ENCODE results near the gene DCP2. TPM values are rescaled to one million over a fixed set of nuclear protein-coding genes. Genes with fewer than 3 reads are reported as not detected.

DCP2 gene
- polyA plus RNA-seq, 1 donor from 2014 or later, result 26.2 TPM

DNA sequence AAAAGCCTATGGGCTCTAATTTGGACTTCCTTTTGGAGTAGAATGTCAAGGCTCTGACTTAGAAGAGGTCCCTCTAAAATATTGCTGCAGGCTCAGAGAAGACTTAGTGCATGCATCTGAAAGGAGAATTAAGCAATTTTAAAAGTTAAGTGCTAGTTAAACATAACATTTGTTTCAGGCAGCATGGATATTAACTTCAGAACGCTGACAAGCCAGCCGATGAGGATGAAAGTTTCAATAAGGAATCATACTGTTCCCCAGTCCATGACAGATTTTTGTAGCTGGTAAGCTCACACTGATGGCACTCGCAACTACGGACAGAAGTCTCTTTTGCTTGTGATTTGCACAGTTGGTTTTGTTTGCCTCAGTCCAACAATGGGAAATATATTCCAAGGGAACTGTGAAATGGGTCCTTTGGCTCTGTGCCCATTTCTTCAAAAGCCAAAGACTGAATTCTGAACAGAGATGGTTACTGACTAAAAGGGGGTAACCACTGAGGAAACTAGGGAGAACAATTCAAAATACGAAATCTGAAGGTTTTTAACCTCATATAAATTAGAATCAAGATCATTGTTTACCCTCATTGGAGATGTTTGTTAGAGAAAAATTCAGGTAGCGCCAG, 47.6 kb downstream of the DCP2 start:
- no peak overlapping the region for H2AFZ ChIP-seq (ENCODE audit: low read depth, low read length)
- H3K79me2 ChIP-seq (replicated peaks; ENCODE audit: insufficient read depth, low read length), result no peaks in the 10 kb centered on the region
- H3K9me3 ChIP-seq (ENCODE audit: low read length), result no peaks in the 10 kb centered on the region
- no peak overlapping the region for H3K9ac ChIP-seq (ENCODE audit: low read length)
- H3K27me3 ChIP-seq (ENCODE audit: insufficient read depth, low read depth, low read length), result no peaks in the 10 kb centered on the region
- TF ChIP-seq EP300 (conservative IDR thresholded peaks at IDR 0.05; ENCODE audit: poor library complexity, severe bottlenecking) (no peak), MXI1 (conservative IDR thresholded peaks at IDR 0.05; ENCODE audit: poor library complexity, severe bottlenecking) (no peak), RAD21 (conservative IDR thresholded peaks at IDR 0.05) (no peak), SMC3 (conservative IDR thresholded peaks at IDR 0.05; ENCODE audit: poor library complexity) (no peak), POLR2AphosphoS5 (IDR thresholded peaks at IDR 0.05) (no peak)
- TF ChIP-seq, protein P1, sequence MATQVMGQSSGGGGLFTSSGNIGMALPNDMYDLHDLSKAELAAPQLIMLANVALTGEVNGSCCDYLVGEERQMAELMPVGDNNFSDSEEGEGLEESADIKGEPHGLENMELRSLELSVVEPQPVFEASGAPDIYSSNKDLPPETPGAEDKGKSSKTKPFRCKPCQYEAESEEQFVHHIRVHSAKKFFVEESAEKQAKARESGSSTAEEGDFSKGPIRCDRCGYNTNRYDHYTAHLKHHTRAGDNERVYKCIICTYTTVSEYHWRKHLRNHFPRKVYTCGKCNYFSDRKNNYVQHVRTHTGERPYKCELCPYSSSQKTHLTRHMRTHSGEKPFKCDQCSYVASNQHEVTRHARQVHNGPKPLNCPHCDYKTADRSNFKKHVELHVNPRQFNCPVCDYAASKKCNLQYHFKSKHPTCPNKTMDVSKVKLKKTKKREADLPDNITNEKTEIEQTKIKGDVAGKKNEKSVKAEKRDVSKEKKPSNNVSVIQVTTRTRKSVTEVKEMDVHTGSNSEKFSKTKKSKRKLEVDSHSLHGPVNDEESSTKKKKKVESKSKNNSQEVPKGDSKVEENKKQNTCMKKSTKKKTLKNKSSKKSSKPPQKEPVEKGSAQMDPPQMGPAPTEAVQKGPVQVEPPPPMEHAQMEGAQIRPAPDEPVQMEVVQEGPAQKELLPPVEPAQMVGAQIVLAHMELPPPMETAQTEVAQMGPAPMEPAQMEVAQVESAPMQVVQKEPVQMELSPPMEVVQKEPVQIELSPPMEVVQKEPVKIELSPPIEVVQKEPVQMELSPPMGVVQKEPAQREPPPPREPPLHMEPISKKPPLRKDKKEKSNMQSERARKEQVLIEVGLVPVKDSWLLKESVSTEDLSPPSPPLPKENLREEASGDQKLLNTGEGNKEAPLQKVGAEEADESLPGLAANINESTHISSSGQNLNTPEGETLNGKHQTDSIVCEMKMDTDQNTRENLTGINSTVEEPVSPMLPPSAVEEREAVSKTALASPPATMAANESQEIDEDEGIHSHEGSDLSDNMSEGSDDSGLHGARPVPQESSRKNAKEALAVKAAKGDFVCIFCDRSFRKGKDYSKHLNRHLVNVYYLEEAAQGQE (IDR thresholded peaks at IDR 0.05; ENCODE audit: borderline replicate concordance), result no peak
- no peak overlapping the region for H3K4me3 ChIP-seq (ENCODE audit: low read length)
- no peak overlapping the region for H3K27ac ChIP-seq (ENCODE audit: low read length)
- no peak overlapping the region for H3K4me2 ChIP-seq (ENCODE audit: low read length)
- H3K9me2 ChIP-seq (ENCODE audit: insufficient read depth, low read length), result no peaks in the 10 kb centered on the region
- no peaks in the 10 kb centered on the region for H3F3A ChIP-seq (ENCODE audit: insufficient read depth, low read length, poor library complexity, severe bottlenecking)
- no peaks in the 10 kb centered on the region for H3K36me3 ChIP-seq (ENCODE audit: insufficient read depth, low read length)
- no peaks in the 10 kb centered on the region for H4K20me1 ChIP-seq (ENCODE audit: insufficient read depth)

DNA sequence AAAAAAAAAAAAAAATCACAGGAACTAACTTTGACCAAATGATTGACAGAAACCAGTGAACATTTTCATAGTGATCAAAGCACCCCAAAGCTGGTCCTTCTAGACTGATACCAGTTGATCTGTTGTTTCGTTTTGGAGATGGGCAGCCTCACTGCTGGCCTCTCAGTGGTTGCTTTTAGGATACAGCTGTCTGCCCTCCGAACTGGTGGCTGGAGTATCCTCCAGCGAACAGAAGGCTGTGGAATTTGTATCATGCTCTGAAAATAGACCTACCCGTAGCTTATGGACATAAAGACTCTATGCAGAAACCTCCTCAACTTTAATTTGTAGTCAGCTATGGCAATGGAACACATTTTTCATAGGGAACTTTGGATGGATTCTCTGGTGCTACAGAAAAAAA, 49.0 kb downstream of the DCP2 start:
- H2AFZ ChIP-seq (ENCODE audit: low read depth, low read length), result no peak overlapping the region
- H3K27ac ChIP-seq (ENCODE audit: low read length), result no peak overlapping the region
- no peaks in the 10 kb centered on the region for H3K9me2 ChIP-seq (ENCODE audit: insufficient read depth, low read length)
- no peak overlapping the region for H3K4me2 ChIP-seq (ENCODE audit: low read length)
- no peaks in the 10 kb centered on the region for H3K36me3 ChIP-seq (ENCODE audit: insufficient read depth, low read length)
- H3K27me3 ChIP-seq (ENCODE audit: insufficient read depth, low read depth, low read length), result no peaks in the 10 kb centered on the region
- no peaks in the 10 kb centered on the region for H4K20me1 ChIP-seq (ENCODE audit: insufficient read depth)
- no peak overlapping the region for H3K4me3 ChIP-seq (ENCODE audit: low read length)
- no peaks in the 10 kb centered on the region for H3K9me3 ChIP-seq (ENCODE audit: low read length)
- TF ChIP-seq, protein P1 (IDR thresholded peaks at IDR 0.05; ENCODE audit: borderline replicate concordance), result no peak
- H3F3A ChIP-seq (ENCODE audit: insufficient read depth, low read length, poor library complexity, severe bottlenecking), result no peaks in the 10 kb centered on the region
- H3K79me2 ChIP-seq (replicated peaks; ENCODE audit: insufficient read depth, low read length), result no peaks in the 10 kb centered on the region
- no peak overlapping the region for H3K9ac ChIP-seq (ENCODE audit: low read length)

DNA sequence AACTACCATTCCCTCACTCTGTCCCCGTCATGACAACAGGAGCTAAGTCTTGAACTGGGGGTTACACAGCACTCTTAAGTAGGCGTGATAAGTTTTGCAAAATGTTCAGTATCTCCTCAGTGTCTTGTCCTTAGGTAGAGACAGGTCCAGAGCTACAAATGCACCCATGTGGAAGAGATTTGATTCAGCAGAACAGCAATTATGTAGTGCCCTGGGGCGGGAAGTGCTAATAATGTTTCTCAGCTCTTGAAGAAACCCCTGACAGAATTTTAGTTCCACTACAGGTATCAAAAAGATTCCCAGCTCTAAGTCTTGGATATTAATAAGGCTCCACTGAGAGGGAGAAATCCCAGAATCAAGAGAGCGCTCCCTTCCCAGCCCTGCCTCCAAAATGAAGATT, 49.6 kb downstream of the DCP2 start:
- TF ChIP-seq, protein P2, sequence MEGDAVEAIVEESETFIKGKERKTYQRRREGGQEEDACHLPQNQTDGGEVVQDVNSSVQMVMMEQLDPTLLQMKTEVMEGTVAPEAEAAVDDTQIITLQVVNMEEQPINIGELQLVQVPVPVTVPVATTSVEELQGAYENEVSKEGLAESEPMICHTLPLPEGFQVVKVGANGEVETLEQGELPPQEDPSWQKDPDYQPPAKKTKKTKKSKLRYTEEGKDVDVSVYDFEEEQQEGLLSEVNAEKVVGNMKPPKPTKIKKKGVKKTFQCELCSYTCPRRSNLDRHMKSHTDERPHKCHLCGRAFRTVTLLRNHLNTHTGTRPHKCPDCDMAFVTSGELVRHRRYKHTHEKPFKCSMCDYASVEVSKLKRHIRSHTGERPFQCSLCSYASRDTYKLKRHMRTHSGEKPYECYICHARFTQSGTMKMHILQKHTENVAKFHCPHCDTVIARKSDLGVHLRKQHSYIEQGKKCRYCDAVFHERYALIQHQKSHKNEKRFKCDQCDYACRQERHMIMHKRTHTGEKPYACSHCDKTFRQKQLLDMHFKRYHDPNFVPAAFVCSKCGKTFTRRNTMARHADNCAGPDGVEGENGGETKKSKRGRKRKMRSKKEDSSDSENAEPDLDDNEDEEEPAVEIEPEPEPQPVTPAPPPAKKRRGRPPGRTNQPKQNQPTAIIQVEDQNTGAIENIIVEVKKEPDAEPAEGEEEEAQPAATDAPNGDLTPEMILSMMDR (IDR thresholded peaks at IDR 0.05; ENCODE audit: poor library complexity, severe bottlenecking), result no peak
- TF ChIP-seq EP300 (conservative IDR thresholded peaks at IDR 0.05; ENCODE audit: poor library complexity, severe bottlenecking), result no peak
- TF ChIP-seq SMC3 (conservative IDR thresholded peaks at IDR 0.05; ENCODE audit: poor library complexity), result no peak
- no peak for TF ChIP-seq TAF1 (IDR thresholded peaks at IDR 0.05; ENCODE audit: low read depth)
- no peak for TF ChIP-seq RAD21 (conservative IDR thresholded peaks at IDR 0.05)
- TF ChIP-seq EZH2 (IDR thresholded peaks at IDR 0.05; ENCODE audit: borderline replicate concordance, insufficient read depth, low read length, poor library complexity, severe bottlenecking), result no peak
- Histone ChIP-seq H3F3A (ENCODE audit: insufficient read depth, low read length, poor library complexity, severe bottlenecking) (no peaks in the 10 kb centered on the region), H2AFZ (ENCODE audit: low read depth, low read length) (no peak overlapping the region), H3K4me3 (ENCODE audit: low read length) (no peak overlapping the region), H3K4me2 (ENCODE audit: low read length) (no peak overlapping the region), H3K9ac (ENCODE audit: low read length) (no peak overlapping the region), H4K20me1 (ENCODE audit: insufficient read depth) (no peaks in the 10 kb centered on the region), H3K36me3 (ENCODE audit: insufficient read depth, low read length) (no peaks in the 10 kb centered on the region), H3K9me3 (ENCODE audit: low read length) (no peaks in the 10 kb centered on the region), H3K27ac (ENCODE audit: low read length) (no peak overlapping the region), H3K79me2 (replicated peaks; ENCODE audit: insufficient read depth, low read length) (no peaks in the 10 kb centered on the region), H3K9me2 (ENCODE audit: insufficient read depth, low read length) (no peaks in the 10 kb centered on the region), H3K27me3 (ENCODE audit: insufficient read depth, low read depth, low read length) (no peaks in the 10 kb centered on the region)

All from neural cell (in vitro differentiated cells).